Vagina (tissue), 2 donors: Measurements from ENCODE around the gene SFI1. TPM values are rescaled to one million over a fixed set of nuclear protein-coding genes. Genes with fewer than 3 reads are reported as not detected.

ENCODE experiments used
- DNase-seq, 2 donors: peaks; one replicate each; pipeline ENCODE4 v3.0.0-alpha.2; 2017; ENCODE audit errors: extremely low spot score in 2 of 2
- H3K27ac ChIP-seq: fragments of 200-600 bp; sonication (generic); one replicate; pipeline ENCODE4 v1.5.1; 2019
- H3K27me3 ChIP-seq: fragments of 200-600 bp; sonication (generic); one replicate; pipeline ENCODE4 v1.5.1; 2019
- H3K36me3 ChIP-seq, 2 donors: fragments of 200-600 bp; sonication (generic); one replicate each; pipeline ENCODE4 v1.5.1; 2017 to 2019
- H3K4me1 ChIP-seq: fragments of 200-600 bp; sonication (generic); one replicate; pipeline ENCODE4 v1.5.1; 2019
- H3K4me3 ChIP-seq, 2 donors: fragments of 200-600 bp; sonication (generic); 1 replicate in 1 of 2; 2 replicates in 1 of 2; pipeline ENCODE4 v1.5.1; 2016 to 2019
- H3K9me3 ChIP-seq: fragments of 200-600 bp; sonication (generic); one replicate; pipeline ENCODE4 v1.5.1; 2019
- POLR2A ChIP-seq, 2 donors: fragments of 450-650 bp; IDR thresholded peaks; one replicate each; pipeline ENCODE4 v1.6.1; 2017; ENCODE audit warnings: antibody characterized with exemption in 2 of 2, mild to moderate bottlenecking in 2 of 2, moderate library complexity in 2 of 2
- POLR2AphosphoS5 ChIP-seq, 2 donors: sonication (generic); formaldehyde crosslinking; IDR thresholded peaks; one replicate each; pipeline ENCODE4 v1.9.0; 2017; ENCODE audit warnings: antibody characterized with exemption in 2 of 2, mild to moderate bottlenecking in 2 of 2, low read depth in 1 of 2; ENCODE audit not compliant: insufficient read depth in 1 of 2
- intact Hi-C: fragments of 100-400 bp; cut with DNase I; formaldehyde crosslinking; loops from one replicate; pipeline ENCODE4 v1.15.1; 2023
- total RNA-seq: library from RNA; depleted of rRNA; stranded (reverse); fragments of >200 nt; gene quantifications from one replicate; pipeline ENCODE4 v1.2.3, GENCODE V29; 2016
- TF ChIP-seq, protein P1 (sequence below), 3 experiments: fragments of 450-650 bp in 2 of 3; fragments of 200-600 bp in 1 of 3; sonication (generic) in 1 of 3; IDR thresholded peaks; one replicate each; pipeline ENCODE4 v1.5.1; 2017 to 2019; ENCODE audit warnings: antibody characterized with exemption in 3 of 3, mild to moderate bottlenecking in 2 of 3, moderate library complexity in 2 of 3

Gene SFI1
- total RNA-seq, 1 donor from 2014 or later = 33.6 TPM

DNA sequence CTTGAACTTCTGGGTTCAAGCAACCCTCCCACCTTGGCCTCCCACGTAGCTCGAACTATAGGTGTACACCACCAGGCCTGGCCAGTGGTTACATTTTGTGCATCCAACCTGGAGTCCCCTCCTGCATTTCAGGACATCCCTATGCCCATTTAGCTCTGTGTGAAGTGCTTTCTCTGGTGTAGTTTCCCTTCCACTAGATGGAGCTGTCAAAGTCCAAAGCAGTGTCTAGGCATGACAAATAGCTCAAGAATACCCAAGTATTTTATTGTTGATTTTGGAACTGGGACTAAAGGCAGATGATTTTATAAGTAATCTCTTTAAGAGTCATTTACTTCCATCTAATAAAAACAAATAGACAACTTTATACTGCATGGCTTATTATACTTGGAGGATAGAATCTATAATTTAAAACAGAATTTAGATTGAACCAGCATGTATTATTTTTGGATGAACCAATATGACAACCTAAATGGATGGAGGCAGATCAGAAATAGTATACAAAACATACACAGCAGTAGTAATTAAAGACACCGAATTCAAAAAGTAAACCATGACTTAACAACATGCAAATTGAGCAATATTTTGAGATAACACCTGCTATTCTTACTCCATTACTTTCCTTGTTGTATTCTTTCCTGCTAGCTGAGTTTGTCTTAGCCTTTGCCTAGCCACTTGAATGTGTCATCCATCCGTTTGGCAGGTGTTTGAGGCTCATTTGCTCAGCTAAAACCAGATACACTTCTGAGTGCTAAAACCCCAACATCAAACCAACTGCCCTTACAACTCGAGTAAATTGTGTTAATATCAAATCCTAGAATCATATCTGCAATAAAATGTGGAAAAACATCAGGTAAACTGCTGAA is 44.4 kb upstream of the SFI1 start:
- no peaks in the 10 kb centered on the region for H3K27me3 ChIP-seq
- H3K9me3 ChIP-seq = no peaks in the 10 kb centered on the region
- no peaks in the 10 kb centered on the region for H3K4me1 ChIP-seq
- TF ChIP-seq POLR2A (IDR thresholded peaks at IDR 0.05) (no peak), POLR2AphosphoS5 (IDR thresholded peaks at IDR 0.05; ENCODE audit: insufficient read depth in 1 of 2, low read depth in 1 of 2) (no peak)
- TF ChIP-seq, protein P1, sequence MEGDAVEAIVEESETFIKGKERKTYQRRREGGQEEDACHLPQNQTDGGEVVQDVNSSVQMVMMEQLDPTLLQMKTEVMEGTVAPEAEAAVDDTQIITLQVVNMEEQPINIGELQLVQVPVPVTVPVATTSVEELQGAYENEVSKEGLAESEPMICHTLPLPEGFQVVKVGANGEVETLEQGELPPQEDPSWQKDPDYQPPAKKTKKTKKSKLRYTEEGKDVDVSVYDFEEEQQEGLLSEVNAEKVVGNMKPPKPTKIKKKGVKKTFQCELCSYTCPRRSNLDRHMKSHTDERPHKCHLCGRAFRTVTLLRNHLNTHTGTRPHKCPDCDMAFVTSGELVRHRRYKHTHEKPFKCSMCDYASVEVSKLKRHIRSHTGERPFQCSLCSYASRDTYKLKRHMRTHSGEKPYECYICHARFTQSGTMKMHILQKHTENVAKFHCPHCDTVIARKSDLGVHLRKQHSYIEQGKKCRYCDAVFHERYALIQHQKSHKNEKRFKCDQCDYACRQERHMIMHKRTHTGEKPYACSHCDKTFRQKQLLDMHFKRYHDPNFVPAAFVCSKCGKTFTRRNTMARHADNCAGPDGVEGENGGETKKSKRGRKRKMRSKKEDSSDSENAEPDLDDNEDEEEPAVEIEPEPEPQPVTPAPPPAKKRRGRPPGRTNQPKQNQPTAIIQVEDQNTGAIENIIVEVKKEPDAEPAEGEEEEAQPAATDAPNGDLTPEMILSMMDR (IDR thresholded peaks at IDR 0.05) = no peak
- intact Hi-C loops = no loop called here
- no peak overlapping the region for H3K27ac ChIP-seq
- no peak for DNase-seq
- H3K4me3 ChIP-seq = no peak overlapping the region
- peaks cover 0 to 54% of the 10 kb centered on the region in 2 donors for H3K36me3 ChIP-seq

DNA sequence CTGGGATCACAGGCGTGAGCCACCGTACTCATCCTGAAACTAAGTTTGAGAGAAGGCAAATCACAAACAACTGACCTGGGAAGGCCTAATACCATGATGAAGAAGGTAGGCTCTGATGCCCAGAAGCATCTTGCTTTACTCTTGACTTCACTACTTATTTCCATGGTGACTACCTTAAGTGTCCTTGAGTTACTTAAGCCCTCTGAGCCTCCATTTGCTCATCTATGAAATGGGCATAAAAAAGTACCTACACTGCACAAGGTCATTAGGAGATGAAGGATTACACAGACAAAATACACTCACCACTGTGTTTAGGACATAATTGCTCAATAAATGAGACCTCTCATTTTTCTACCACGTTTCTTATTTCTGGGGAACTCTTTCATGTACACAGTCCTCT is 34.6 kb upstream of the SFI1 start:
- Histone ChIP-seq H3K27me3 (no peaks in the 10 kb centered on the region), H3K4me1 (no peaks in the 10 kb centered on the region), H3K36me3 (peaks cover 0 to 65% of the 10 kb centered on the region in 2 donors), H3K9me3 (no peaks in the 10 kb centered on the region), H3K4me3 (no peak overlapping the region), H3K27ac (no peak overlapping the region)
- no peak for DNase-seq
- intact Hi-C loops = no loop called here
- TF ChIP-seq POLR2AphosphoS5 (IDR thresholded peaks at IDR 0.05; ENCODE audit: insufficient read depth in 1 of 2, low read depth in 1 of 2) = no peak
- no peak for TF ChIP-seq POLR2A (IDR thresholded peaks at IDR 0.05)
- TF ChIP-seq, protein P1 (IDR thresholded peaks at IDR 0.05) = no peak

DNA sequence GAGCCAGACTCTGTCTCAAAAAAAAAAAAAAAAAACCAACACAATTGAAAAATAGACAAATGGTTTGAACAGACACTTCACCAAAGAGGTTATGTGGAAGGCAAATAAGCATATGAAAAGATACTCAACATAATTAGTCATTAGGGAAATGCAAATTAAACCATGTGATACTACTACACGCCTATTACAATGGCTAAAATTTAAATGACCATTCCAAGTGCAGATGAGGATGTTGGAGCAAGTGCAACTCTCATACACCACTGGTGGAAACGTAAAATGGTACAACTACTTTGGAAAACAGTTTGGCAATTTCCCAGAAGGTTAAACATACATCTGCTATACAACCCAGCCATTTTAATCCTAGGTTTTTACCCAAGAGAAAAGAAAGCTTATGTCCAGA is 31.0 kb upstream of the SFI1 start:
- Histone ChIP-seq H3K4me1 (no peaks in the 10 kb centered on the region), H3K27me3 (no peaks in the 10 kb centered on the region), H3K36me3 (peaks cover 0 to 48% of the 10 kb centered on the region in 2 donors), H3K9me3 (no peaks in the 10 kb centered on the region), H3K27ac (no peak overlapping the region), H3K4me3 (no peak overlapping the region)
- no peak for TF ChIP-seq POLR2A (IDR thresholded peaks at IDR 0.05)
- TF ChIP-seq POLR2AphosphoS5 (IDR thresholded peaks at IDR 0.05; ENCODE audit: insufficient read depth in 1 of 2, low read depth in 1 of 2) = no peak
- TF ChIP-seq, protein P1 (IDR thresholded peaks at IDR 0.05) = no peak
- intact Hi-C loops = no loop called here
- DNase-seq = no peak

DNA sequence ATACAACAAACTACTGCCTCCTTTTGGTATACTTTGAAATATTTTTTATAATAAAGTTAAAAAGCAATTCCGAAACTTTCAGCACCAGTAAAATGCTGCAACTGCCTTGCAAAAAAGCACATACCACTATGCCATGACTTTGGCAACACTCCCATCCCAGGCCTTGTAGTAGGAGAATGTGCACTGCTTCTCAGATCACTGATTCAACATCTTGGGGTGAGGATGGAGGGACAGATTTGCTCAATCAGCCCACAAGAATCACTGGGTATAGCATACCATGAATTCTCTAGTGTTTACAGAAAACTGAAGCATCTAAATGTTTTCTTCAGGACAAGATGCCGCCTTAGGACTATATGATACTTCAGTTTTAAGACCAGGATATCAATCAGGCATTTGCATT is 21.6 kb upstream of the SFI1 start:
- TF ChIP-seq POLR2AphosphoS5 (IDR thresholded peaks at IDR 0.05; ENCODE audit: insufficient read depth in 1 of 2, low read depth in 1 of 2) (no peak), POLR2A (IDR thresholded peaks at IDR 0.05) (no peak)
- TF ChIP-seq, protein P1 (IDR thresholded peaks at IDR 0.05) = no peak
- DNase-seq = no peak
- no peaks in the 10 kb centered on the region for H3K27me3 ChIP-seq
- no peaks in the 10 kb centered on the region for H3K9me3 ChIP-seq
- peaks cover 0 to 9% of the 10 kb centered on the region in 2 donors for H3K36me3 ChIP-seq
- intact Hi-C loops = no loop called here
- H3K27ac ChIP-seq = no peak overlapping the region
- H3K4me3 ChIP-seq = no peak overlapping the region
- H3K4me1 ChIP-seq = no peaks in the 10 kb centered on the region

DNA sequence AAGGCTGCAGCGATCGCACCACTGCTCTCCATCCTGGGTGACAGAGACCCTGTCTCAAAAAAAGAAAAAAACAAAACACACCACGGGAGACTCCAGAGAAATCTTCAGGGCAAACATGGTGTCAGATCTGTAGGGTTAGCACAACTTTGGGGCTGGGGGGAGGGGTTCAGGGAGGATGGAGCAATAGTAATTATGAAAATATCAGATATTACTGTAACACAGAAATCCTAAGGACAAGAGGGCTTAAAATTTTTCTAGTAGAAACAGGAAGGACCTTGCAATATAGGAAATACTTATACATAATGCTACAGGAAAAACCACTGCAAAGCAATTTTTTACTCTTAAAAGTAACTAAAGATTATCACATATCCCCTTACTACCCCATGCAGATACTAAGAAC is 20.5 kb upstream of the SFI1 start:
- Histone ChIP-seq H3K9me3 (no peaks in the 10 kb centered on the region), H3K27ac (no peak overlapping the region), H3K27me3 (no peaks in the 10 kb centered on the region), H3K4me1 (no peaks in the 10 kb centered on the region), H3K36me3 (peaks cover 0 to 14% of the 10 kb centered on the region in 2 donors), H3K4me3 (no peak overlapping the region)
- no peak for DNase-seq
- intact Hi-C loops = no loop called here
- TF ChIP-seq POLR2A (IDR thresholded peaks at IDR 0.05) (no peak), POLR2AphosphoS5 (IDR thresholded peaks at IDR 0.05; ENCODE audit: insufficient read depth in 1 of 2, low read depth in 1 of 2) (no peak)
- TF ChIP-seq, protein P1 (IDR thresholded peaks at IDR 0.05) = no peak
